ENCODE data around the gene DPCD. TPM values are rescaled to one million over a fixed set of nuclear protein-coding genes. Genes with fewer than 3 reads are reported as not detected.

DPCD gene
- total RNA-seq, 1 donor = 36.2 TPM

DNA sequence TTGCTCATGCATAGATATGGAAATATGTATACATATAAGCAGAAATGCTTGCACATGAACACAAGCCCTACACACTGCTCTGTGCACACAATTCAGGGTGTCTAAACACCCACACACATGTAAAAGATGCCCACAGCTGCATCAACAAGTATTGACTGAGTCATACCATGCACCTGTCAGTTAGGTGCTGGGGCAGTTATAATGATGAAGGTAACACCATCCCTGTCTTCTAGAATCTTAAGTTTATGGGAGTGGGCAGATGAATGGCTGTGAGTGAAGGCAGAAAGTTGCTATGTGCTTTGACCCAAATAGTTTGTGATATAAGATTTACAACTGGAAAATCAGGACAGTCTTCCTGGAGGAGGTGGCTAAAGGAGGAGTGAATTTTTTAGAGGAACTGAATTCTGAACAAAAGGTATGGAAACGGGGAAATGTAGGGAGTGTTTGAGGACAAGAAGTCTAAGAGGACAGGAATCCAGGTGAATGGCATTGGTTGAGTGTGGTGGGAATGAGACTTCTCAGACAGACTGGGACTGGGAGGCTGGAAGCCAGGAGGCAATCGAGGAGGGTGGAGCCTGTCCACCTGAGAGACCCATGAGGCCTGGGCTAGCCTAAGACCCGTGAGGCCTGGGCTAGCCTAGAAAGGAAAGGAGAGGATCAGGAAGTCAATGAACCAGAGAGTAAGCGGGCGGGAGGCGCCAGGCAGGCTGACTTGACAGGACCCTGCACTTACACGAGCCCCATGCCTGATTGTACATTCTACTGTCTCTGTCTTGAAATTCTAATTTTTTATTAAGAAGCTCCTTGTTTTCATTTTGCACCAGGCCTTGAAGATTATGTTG, 20.7 kb upstream of the DPCD start:
- TF ChIP-seq, protein P1, sequence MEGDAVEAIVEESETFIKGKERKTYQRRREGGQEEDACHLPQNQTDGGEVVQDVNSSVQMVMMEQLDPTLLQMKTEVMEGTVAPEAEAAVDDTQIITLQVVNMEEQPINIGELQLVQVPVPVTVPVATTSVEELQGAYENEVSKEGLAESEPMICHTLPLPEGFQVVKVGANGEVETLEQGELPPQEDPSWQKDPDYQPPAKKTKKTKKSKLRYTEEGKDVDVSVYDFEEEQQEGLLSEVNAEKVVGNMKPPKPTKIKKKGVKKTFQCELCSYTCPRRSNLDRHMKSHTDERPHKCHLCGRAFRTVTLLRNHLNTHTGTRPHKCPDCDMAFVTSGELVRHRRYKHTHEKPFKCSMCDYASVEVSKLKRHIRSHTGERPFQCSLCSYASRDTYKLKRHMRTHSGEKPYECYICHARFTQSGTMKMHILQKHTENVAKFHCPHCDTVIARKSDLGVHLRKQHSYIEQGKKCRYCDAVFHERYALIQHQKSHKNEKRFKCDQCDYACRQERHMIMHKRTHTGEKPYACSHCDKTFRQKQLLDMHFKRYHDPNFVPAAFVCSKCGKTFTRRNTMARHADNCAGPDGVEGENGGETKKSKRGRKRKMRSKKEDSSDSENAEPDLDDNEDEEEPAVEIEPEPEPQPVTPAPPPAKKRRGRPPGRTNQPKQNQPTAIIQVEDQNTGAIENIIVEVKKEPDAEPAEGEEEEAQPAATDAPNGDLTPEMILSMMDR (IDR thresholded peaks at IDR 0.05; ENCODE audit: extremely low read depth, low read depth, low read length) = no peak
- peaks cover 55% of the 10 kb centered on the region for H3K27me3 ChIP-seq (ENCODE audit: insufficient read depth, low read length)
- no peak overlapping the region for H3K27ac ChIP-seq (ENCODE audit: low read depth, low read length)
- H2AFZ ChIP-seq (ENCODE audit: low read length) = no peak overlapping the region
- H3K79me2 ChIP-seq (ENCODE audit: insufficient read depth, low read length) = no peaks in the 10 kb centered on the region
- H3K36me3 ChIP-seq (ENCODE audit: insufficient read depth, low read length) = no peaks in the 10 kb centered on the region
- no peak overlapping the region for H3K4me2 ChIP-seq (ENCODE audit: insufficient read depth, low read length)
- H3K9me3 ChIP-seq (ENCODE audit: low read depth, low read length) = no peaks in the 10 kb centered on the region
- H3K4me3 ChIP-seq (ENCODE audit: insufficient read depth, low read length) = no peak overlapping the region
- no peaks in the 10 kb centered on the region for H4K20me1 ChIP-seq (ENCODE audit: insufficient read depth, low read length)
- peaks cover 9% of the 10 kb centered on the region for H3K4me1 ChIP-seq (ENCODE audit: insufficient read depth, low read length)
- no peak for DNase-seq (ENCODE audit: insufficient read length, low spot score, missing footprints)

DNA sequence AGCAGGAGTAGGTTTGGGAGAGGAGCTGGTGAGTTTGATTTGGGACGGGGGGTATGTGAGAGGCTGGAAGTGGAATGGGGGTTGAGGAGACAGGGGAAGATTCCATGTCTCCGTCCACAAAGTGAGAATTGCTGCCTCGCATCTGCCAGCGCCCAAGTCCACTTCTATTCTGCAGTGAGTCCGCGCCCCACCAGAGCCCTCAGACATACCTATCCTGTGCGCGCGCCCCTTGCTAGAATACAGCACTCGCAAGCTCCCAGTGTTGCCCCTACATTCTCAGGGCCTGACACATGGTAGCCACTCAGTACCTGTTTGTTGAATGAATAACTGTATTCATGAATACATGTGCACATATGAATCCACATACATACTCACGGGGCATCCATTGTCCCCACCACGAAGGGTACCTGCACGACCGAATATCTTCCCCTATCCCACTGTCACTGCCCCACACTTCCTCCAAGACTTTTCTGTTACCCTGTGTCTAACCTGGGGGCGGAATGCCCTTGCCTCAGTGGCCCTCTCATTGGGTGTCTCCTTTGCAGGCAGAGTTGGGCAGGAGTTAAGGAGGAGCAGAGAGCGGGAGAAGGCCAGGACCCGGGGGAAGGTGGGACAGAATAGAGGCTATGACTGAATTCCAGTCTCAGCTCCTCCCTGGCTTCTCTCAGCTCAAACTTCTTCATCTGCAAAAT, 19.9 kb upstream of the DPCD start:
- TF ChIP-seq, protein P1 (IDR thresholded peaks at IDR 0.05; ENCODE audit: extremely low read depth, low read depth, low read length) = no peak
- no peak for DNase-seq (ENCODE audit: insufficient read length, low spot score, missing footprints)
- Histone ChIP-seq H3K4me2 (ENCODE audit: insufficient read depth, low read length) (no peak overlapping the region), H3K36me3 (ENCODE audit: insufficient read depth, low read length) (no peaks in the 10 kb centered on the region), H2AFZ (ENCODE audit: low read length) (no peak overlapping the region), H4K20me1 (ENCODE audit: insufficient read depth, low read length) (no peaks in the 10 kb centered on the region), H3K27ac (ENCODE audit: low read depth, low read length) (no peak overlapping the region), H3K27me3 (ENCODE audit: insufficient read depth, low read length) (peaks cover 51% of the 10 kb centered on the region), H3K9me3 (ENCODE audit: low read depth, low read length) (peaks cover 2% of the 10 kb centered on the region), H3K4me1 (ENCODE audit: insufficient read depth, low read length) (peaks cover 9% of the 10 kb centered on the region), H3K4me3 (ENCODE audit: insufficient read depth, low read length) (no peak overlapping the region), H3K79me2 (ENCODE audit: insufficient read depth, low read length) (no peaks in the 10 kb centered on the region)

DNA sequence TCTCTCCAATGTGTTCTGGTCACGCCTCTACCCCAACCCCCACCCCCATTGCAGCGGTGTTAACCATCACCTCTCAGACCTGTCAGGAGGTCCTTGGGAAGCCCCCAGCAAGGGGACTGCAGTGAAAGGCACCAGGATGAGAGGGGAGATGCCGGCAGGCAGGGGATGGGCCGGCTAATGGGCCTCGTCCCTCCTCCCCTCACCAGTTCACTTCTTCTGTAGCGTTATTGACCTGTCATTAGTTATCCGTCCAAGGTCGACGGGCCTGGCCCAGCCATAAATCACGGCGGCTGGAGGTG, 18.8 kb upstream of the DPCD start:
- no peak for DNase-seq (ENCODE audit: insufficient read length, low spot score, missing footprints)
- Histone ChIP-seq H2AFZ (ENCODE audit: low read length) (no peak overlapping the region), H3K4me1 (ENCODE audit: insufficient read depth, low read length) (peaks cover 9% of the 10 kb centered on the region), H4K20me1 (ENCODE audit: insufficient read depth, low read length) (no peaks in the 10 kb centered on the region), H3K79me2 (ENCODE audit: insufficient read depth, low read length) (no peaks in the 10 kb centered on the region), H3K27me3 (ENCODE audit: insufficient read depth, low read length) (peaks cover 50% of the 10 kb centered on the region), H3K27ac (ENCODE audit: low read depth, low read length) (no peak overlapping the region), H3K36me3 (ENCODE audit: insufficient read depth, low read length) (no peaks in the 10 kb centered on the region), H3K4me3 (ENCODE audit: insufficient read depth, low read length) (peak overlapping the region; percentile 76), H3K4me2 (ENCODE audit: insufficient read depth, low read length) (peak overlapping the region; percentile 93), H3K9me3 (ENCODE audit: low read depth, low read length) (peaks cover 2% of the 10 kb centered on the region)
- TF ChIP-seq, protein P1 (IDR thresholded peaks at IDR 0.05; ENCODE audit: extremely low read depth, low read depth, low read length) = no peak

All from osteoblast (primary cell).